Measurements from ENCODE around the gene GPSM3.

Gene GPSM3

DNA sequence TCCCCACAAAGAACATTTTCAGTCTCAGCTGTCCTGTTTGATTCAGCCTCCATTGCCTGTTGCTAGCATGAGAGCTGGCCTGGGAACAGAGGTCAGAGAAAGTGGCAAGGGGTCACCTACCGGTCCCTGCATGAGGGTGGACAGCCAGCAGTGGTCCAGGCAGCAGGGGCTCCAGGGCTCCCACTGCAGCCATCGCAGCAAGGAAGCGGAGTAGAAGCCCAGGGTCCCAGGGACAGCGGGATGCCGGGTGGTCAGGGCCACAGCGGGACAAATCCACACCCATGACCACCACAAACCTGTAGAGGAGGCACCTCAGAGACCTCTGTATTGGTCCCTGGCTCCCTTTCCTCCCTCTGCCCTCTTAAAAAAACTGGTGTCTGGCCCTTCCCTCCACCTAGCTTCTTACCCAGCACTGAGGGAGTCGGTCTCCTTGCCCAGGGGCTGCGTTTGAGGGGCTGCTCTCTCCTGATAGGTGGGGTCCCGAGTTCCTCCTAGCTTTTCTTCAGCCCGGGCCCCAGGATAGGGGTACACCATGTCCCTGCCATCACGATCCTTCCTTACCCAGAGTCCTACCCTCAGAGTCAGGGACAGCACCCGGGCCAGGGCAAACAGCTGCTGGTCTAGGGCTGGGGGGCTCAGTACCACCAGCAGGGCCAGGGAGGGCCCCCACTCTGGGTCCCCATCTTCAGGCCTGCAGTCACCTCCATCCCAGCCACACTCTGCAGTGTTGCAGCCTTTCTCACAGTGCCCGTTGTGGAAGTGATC, 8.4 kb upstream of the GPSM3 start (continued):
- TF ChIP-seq, protein P1, sequence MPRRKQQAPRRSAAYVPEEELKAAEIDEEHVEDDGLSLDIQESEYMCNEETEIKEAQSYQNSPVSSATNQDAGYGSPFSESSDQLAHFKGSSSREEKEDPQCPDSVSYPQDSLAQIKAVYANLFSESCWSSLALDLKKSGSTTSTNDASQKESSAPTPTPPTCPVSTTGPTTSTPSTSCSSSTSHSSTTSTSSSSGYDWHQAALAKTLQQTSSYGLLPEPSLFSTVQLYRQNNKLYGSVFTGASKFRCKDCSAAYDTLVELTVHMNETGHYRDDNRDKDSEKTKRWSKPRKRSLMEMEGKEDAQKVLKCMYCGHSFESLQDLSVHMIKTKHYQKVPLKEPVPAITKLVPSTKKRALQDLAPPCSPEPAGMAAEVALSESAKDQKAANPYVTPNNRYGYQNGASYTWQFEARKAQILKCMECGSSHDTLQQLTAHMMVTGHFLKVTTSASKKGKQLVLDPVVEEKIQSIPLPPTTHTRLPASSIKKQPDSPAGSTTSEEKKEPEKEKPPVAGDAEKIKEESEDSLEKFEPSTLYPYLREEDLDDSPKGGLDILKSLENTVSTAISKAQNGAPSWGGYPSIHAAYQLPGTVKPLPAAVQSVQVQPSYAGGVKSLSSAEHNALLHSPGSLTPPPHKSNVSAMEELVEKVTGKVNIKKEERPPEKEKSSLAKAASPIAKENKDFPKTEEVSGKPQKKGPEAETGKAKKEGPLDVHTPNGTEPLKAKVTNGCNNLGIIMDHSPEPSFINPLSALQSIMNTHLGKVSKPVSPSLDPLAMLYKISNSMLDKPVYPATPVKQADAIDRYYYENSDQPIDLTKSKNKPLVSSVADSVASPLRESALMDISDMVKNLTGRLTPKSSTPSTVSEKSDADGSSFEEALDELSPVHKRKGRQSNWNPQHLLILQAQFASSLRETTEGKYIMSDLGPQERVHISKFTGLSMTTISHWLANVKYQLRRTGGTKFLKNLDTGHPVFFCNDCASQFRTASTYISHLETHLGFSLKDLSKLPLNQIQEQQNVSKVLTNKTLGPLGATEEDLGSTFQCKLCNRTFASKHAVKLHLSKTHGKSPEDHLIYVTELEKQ (tag by site-specific recombination; IDR thresholded peaks at IDR 0.05; ENCODE audit: borderline replicate concordance), result no peak
- TF ChIP-seq ZNF560 (tag by site-specific recombination; IDR thresholded peaks at IDR 0.05; ENCODE audit: borderline replicate concordance) (no peak), ZNF324 (tag by site-specific recombination; IDR thresholded peaks at IDR 0.05) (no peak), WT1 (tag by site-specific recombination; IDR thresholded peaks at IDR 0.05) (no peak), ZFP41 (tag by site-specific recombination; IDR thresholded peaks at IDR 0.05; ENCODE audit: borderline replicate concordance) (no peak), ZNF121 (tag by site-specific recombination; IDR thresholded peaks at IDR 0.05) (no peak), ZNF514 (tag by site-specific recombination; IDR thresholded peaks at IDR 0.05) (no peak), ZNF558 (tag by site-specific recombination; IDR thresholded peaks at IDR 0.05) (no peak)

DNA sequence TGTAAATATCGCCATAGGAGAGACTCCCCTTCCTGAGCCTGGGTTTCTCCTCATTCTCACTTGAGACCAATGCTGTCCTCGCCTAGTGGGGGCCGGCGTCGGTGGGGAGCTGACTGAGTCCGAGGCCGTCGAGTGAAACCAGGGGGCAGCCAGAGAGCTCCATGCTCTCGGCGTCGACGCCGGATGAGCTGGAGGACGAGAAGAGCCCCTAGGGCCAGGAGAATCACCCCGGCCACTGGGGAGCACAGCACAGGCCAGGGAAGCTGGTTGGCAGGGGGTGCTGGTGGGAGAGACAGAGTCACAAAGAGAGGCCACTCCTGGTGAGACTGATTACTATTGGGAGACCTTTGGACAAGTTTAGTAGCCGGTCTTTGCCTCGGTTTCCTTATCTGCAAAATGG, 6.4 kb upstream of the GPSM3 start:
- no peaks in the 10 kb centered on the region for H3K36me3 ChIP-seq (ENCODE audit: control insufficient read depth in 2 of 2, insufficient read depth in 1 of 2, low read length in 2 of 2)
- no peak overlapping the region for H3K4me3 ChIP-seq (ENCODE audit: low read depth, low read length)
- TF ChIP-seq, protein P2, sequence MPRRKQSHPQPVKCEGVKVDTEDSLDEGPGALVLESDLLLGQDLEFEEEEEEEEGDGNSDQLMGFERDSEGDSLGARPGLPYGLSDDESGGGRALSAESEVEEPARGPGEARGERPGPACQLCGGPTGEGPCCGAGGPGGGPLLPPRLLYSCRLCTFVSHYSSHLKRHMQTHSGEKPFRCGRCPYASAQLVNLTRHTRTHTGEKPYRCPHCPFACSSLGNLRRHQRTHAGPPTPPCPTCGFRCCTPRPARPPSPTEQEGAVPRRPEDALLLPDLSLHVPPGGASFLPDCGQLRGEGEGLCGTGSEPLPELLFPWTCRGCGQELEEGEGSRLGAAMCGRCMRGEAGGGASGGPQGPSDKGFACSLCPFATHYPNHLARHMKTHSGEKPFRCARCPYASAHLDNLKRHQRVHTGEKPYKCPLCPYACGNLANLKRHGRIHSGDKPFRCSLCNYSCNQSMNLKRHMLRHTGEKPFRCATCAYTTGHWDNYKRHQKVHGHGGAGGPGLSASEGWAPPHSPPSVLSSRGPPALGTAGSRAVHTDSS (tag by site-specific recombination; IDR thresholded peaks at IDR 0.05), result no peak
- TF ChIP-seq ZNF133 (tag by site-specific recombination; IDR thresholded peaks at IDR 0.05) (no peak), ZNF626 (tag by site-specific recombination; IDR thresholded peaks at IDR 0.05) (no peak), ZNF621 (tag by site-specific recombination; IDR thresholded peaks at IDR 0.05) (no peak), ZSCAN30 (tag by site-specific recombination; IDR thresholded peaks at IDR 0.05) (no peak), ZNF571 (tag by site-specific recombination; IDR thresholded peaks at IDR 0.05) (no peak), ZNF211 (tag by site-specific recombination; IDR thresholded peaks at IDR 0.05; ENCODE audit: low read depth) (no peak), ZNF544 (tag by site-specific recombination; IDR thresholded peaks at IDR 0.05) (no peak), ZNF473 (tag by site-specific recombination; IDR thresholded peaks at IDR 0.05) (no peak)
- TF ChIP-seq, protein P3, sequence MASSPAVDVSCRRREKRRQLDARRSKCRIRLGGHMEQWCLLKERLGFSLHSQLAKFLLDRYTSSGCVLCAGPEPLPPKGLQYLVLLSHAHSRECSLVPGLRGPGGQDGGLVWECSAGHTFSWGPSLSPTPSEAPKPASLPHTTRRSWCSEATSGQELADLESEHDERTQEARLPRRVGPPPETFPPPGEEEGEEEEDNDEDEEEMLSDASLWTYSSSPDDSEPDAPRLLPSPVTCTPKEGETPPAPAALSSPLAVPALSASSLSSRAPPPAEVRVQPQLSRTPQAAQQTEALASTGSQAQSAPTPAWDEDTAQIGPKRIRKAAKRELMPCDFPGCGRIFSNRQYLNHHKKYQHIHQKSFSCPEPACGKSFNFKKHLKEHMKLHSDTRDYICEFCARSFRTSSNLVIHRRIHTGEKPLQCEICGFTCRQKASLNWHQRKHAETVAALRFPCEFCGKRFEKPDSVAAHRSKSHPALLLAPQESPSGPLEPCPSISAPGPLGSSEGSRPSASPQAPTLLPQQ (tag by site-specific recombination; IDR thresholded peaks at IDR 0.05), result no peak
- TF ChIP-seq, protein P4, sequence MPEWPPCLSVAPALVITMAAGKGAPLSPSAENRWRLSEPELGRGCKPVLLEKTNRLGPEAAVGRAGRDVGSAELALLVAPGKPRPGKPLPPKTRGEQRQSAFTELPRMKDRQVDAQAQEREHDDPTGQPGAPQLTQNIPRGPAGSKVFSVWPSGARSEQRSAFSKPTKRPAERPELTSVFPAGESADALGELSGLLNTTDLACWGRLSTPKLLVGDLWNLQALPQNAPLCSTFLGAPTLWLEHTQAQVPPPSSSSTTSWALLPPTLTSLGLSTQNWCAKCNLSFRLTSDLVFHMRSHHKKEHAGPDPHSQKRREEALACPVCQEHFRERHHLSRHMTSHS (tag by site-specific recombination; IDR thresholded peaks at IDR 0.05), result no peak
- TF ChIP-seq, protein P5, sequence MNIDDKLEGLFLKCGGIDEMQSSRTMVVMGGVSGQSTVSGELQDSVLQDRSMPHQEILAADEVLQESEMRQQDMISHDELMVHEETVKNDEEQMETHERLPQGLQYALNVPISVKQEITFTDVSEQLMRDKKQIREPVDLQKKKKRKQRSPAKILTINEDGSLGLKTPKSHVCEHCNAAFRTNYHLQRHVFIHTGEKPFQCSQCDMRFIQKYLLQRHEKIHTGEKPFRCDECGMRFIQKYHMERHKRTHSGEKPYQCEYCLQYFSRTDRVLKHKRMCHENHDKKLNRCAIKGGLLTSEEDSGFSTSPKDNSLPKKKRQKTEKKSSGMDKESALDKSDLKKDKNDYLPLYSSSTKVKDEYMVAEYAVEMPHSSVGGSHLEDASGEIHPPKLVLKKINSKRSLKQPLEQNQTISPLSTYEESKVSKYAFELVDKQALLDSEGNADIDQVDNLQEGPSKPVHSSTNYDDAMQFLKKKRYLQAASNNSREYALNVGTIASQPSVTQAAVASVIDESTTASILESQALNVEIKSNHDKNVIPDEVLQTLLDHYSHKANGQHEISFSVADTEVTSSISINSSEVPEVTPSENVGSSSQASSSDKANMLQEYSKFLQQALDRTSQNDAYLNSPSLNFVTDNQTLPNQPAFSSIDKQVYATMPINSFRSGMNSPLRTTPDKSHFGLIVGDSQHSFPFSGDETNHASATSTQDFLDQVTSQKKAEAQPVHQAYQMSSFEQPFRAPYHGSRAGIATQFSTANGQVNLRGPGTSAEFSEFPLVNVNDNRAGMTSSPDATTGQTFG (tag by site-specific recombination; IDR thresholded peaks at IDR 0.05; ENCODE audit: borderline replicate concordance), result no peak
- POLR2A ChIA-PET, result no interaction called here
- H3K4me1 ChIP-seq (ENCODE audit: control insufficient read depth, insufficient read depth, low read length), result peaks cover 9% of the 10 kb centered on the region
- CTCF ChIA-PET, result interaction anchor here (0.5 kb wide), 1 partner anchor 669 kb away, joined by 4 read pairs; no protein-coding TSS in a partner anchor
- no peak overlapping the region for H3K27ac ChIP-seq (ENCODE audit: extremely low read depth, low read depth, low read length)
- H3K9me3 ChIP-seq (ENCODE audit: control insufficient read depth, insufficient read depth, low read depth, low read length), result no peaks in the 10 kb centered on the region
